ENCODE data around the gene MS4A12. TPM values are rescaled to one million over a fixed set of nuclear protein-coding genes. Genes with fewer than 3 reads are reported as not detected.
"Not testable (repeated sequence)": the region's sequence is repeated elsewhere in the genome, so short reads cannot be mapped to it uniquely, and the experiment has no call there.

The MS4A12 gene, protein sequence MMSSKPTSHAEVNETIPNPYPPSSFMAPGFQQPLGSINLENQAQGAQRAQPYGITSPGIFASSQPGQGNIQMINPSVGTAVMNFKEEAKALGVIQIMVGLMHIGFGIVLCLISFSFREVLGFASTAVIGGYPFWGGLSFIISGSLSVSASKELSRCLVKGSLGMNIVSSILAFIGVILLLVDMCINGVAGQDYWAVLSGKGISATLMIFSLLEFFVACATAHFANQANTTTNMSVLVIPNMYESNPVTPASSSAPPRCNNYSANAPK
- not detected in 3 replicates for total RNA-seq
- long read RNA-seq, result 0 reads

DNA sequence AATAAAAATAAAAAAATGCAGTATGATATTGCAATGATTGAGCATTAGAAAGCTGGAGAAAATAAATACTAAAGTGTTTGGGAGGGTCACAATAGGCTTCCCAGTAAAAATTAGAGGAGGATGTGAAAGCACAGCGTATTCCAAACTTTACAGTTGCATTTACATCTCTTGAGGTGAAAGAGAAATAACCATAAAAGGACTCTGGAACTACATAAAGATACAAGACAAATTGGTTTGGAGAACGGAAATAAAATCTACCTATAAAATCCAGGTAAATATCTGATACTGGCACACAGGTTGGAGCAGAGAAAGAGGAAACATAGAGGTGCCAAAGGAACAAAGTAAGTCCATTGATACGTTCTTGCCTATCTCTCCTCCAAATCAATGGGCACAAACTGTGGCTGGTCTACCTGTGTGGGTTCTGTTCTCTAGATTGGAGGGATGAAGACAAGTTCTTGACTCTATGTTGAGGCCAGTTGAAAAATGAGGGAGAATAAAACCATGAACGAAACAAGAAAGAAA is at the start of gene MS4A12:
Gene MS4A12 (plus strand): TSS at position 291 of the 522 bp plus-strand sequence. CDS start 4,541 bp downstream, outside the sequence.
- no peak for DNase-seq (ENCODE audit: low spot score)
- TF ChIP-seq, protein P1, sequence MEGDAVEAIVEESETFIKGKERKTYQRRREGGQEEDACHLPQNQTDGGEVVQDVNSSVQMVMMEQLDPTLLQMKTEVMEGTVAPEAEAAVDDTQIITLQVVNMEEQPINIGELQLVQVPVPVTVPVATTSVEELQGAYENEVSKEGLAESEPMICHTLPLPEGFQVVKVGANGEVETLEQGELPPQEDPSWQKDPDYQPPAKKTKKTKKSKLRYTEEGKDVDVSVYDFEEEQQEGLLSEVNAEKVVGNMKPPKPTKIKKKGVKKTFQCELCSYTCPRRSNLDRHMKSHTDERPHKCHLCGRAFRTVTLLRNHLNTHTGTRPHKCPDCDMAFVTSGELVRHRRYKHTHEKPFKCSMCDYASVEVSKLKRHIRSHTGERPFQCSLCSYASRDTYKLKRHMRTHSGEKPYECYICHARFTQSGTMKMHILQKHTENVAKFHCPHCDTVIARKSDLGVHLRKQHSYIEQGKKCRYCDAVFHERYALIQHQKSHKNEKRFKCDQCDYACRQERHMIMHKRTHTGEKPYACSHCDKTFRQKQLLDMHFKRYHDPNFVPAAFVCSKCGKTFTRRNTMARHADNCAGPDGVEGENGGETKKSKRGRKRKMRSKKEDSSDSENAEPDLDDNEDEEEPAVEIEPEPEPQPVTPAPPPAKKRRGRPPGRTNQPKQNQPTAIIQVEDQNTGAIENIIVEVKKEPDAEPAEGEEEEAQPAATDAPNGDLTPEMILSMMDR (IDR thresholded peaks at IDR 0.05), result no peak

DNA sequence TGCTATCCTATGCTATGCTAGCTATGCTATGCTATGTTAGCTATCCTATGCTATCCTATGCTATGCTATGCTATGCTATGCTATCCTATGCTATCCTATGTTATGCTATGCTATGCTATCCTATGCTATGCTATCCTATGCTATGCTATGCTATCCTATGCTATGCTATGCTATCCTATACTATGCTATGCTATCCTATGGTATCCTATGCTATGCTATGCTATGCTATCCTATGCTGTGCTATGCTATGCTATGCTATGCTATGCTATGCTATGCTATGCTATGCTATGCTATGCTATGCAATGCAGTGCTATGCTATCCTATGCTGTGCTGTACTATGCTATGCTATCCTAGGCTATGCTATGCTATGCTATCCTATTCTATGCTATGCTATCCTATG is 45.5 kb upstream of the MS4A12 start:
- H3K36me3 Mint-ChIP-seq (ENCODE audit: low read depth), result no peaks in the 10 kb centered on the region

More for the DNA sequence above, at the start of gene MS4A12:
- Mint-ChIP-seq H3K27ac (ENCODE audit: unreplicated experiment) (no peak within 1 kb of the TSS), H3K36me3 (ENCODE audit: low read depth) (no peaks in the 10 kb centered on the region), H3K4me1 (ENCODE audit: low read depth) (no peaks in the 10 kb centered on the region), H3K4me3 (ENCODE audit: unreplicated experiment) (no peak within 1 kb of the TSS), H3K27me3 (ENCODE audit: low read depth) (peaks cover 5% of the 10 kb centered on the region), H3K9me3 (ENCODE audit: low read depth) (no peaks in the 10 kb centered on the region)

DNA sequence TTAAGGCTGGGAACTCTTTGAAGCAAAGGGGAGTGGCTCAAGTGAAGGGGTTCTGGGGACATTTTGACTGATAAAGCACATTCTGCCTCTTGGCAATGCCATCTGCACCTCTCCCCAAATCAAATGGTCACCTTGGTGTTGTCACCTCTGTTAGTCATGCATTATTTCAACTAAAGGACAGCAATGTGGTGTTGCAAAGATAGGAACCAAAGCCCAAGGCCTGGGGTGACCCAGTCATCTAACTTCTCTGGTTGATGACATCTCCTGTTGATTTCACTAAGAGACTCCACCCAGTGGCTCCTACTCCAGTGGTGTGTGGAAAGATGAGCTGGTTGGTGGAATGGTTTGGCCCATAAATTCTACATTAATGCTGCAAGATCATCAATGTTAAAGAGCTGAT is 44.7 kb upstream of the MS4A12 start:
- no peak overlapping the region for H3K27ac Mint-ChIP-seq (ENCODE audit: unreplicated experiment)

More for the DNA sequence above, 45.5 kb upstream of the MS4A12 start:
- TF ChIP-seq, protein P1 (IDR thresholded peaks at IDR 0.05), result no peak
- peaks cover 5% of the 10 kb centered on the region for H3K27me3 Mint-ChIP-seq (ENCODE audit: low read depth)
- no peak for DNase-seq (ENCODE audit: low spot score)
- H3K4me1 Mint-ChIP-seq (ENCODE audit: low read depth), result no peaks in the 10 kb centered on the region
- H3K4me3 Mint-ChIP-seq (ENCODE audit: unreplicated experiment), result no peak overlapping the region
- no peaks in the 10 kb centered on the region for H3K9me3 Mint-ChIP-seq (ENCODE audit: low read depth)
- H3K27ac Mint-ChIP-seq (ENCODE audit: unreplicated experiment), result no peak overlapping the region

DNA sequence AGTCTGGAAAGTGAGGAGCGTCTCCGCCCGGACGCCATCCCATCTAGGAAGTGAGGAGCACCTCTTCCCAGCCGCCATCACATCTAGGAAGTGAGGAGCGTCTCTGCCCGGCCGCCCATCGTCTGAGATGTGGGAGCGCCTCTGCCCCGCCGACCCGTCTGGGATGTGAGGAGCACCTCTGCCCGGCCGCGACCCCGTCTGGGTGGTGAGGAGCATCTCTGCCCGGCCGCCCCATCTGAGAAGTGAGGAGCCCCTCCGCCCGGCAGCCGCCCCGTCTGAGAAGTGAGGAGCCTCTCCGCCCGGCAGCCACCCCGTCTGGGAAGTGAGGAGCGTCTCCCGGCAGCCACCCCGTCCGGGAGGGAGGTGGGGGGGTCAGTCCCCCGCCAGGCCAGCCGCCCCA is 41.4 kb upstream of the MS4A12 start:
- not testable (repeated sequence) for DNase-seq (ENCODE audit: low spot score); H3K27me3 Mint-ChIP-seq (ENCODE audit: low read depth); H3K4me1 Mint-ChIP-seq (ENCODE audit: low read depth); H3K9me3 Mint-ChIP-seq (ENCODE audit: low read depth); H3K4me3 Mint-ChIP-seq (ENCODE audit: unreplicated experiment); H3K27ac Mint-ChIP-seq (ENCODE audit: unreplicated experiment); H3K36me3 Mint-ChIP-seq (ENCODE audit: low read depth)

More for the DNA sequence above, 44.7 kb upstream of the MS4A12 start:
- DNase-seq (ENCODE audit: low spot score), result no peak
- Mint-ChIP-seq H3K4me1 (ENCODE audit: low read depth) (no peaks in the 10 kb centered on the region), H3K4me3 (ENCODE audit: unreplicated experiment) (no peak overlapping the region), H3K9me3 (ENCODE audit: low read depth) (no peaks in the 10 kb centered on the region), H3K36me3 (ENCODE audit: low read depth) (no peaks in the 10 kb centered on the region), H3K27me3 (ENCODE audit: low read depth) (peaks cover 5% of the 10 kb centered on the region)
- TF ChIP-seq, protein P1 (IDR thresholded peaks at IDR 0.05), result no peak

DNA sequence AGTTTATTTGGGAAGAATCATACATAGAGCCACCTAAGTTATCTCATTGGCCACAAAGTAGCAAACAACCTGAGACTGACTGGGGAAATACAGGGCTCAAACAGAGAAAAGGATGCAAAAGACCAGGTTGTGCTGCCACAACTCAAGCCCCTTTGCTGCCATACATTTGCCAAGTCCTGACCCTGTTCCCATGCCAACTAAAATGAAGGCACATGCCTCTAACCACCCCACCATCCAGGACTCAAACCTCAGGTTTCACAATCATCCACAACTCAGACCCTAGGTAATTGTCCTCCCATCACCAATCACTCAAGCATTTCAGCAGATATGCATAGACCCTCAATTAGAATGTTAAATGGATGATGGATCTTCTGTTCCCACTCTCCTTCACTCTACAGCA is 38.4 kb upstream of the MS4A12 start:
- TF ChIP-seq, protein P1 (IDR thresholded peaks at IDR 0.05), result no peak
- H3K9me3 Mint-ChIP-seq (ENCODE audit: low read depth), result no peaks in the 10 kb centered on the region
- H3K36me3 Mint-ChIP-seq (ENCODE audit: low read depth), result no peaks in the 10 kb centered on the region
- no peaks in the 10 kb centered on the region for H3K4me1 Mint-ChIP-seq (ENCODE audit: low read depth)
- DNase-seq (ENCODE audit: low spot score), result no peak
- no peak overlapping the region for H3K4me3 Mint-ChIP-seq (ENCODE audit: unreplicated experiment)
- H3K27me3 Mint-ChIP-seq (ENCODE audit: low read depth), result peaks cover 12% of the 10 kb centered on the region
- no peak overlapping the region for H3K27ac Mint-ChIP-seq (ENCODE audit: unreplicated experiment)

Data from chondrocyte (in vitro differentiated cells).